HepG2 (cell line): ENCODE results near the gene SFPQ. TPM values are rescaled to one million over a fixed set of nuclear protein-coding genes. Genes with fewer than 3 reads are reported as not detected.

Experiments used
- AGO1 ChIP-seq: fragments of 200-400 bp; formaldehyde crosslinking; IDR thresholded peaks from 2 replicates; pipeline ENCODE4 v1.6.1; 2017; ENCODE audit warnings: mild to moderate bottlenecking, low read depth, low read length, moderate library complexity; ENCODE audit not compliant: poor library complexity, severe bottlenecking
- GABPB1 ChIP-seq: IDR thresholded peaks from 2 replicates; pipeline ENCODE4 v1.6.1; 2016; ENCODE audit warnings: mild to moderate bottlenecking, missing genetic modification reagents, moderate library complexity, missing compliant biosample characterization
- MAZ ChIP-seq, 2 experiments: sonication (generic) in 1 of 2; formaldehyde crosslinking in 1 of 2; IDR thresholded peaks; 2 replicates each; pipeline versions ENCODE4 v1.5.0 to v1.6.1; 2012 to 2020; ENCODE audit warnings: low read depth in 2 of 2, mild to moderate bottlenecking in 2 of 2, borderline replicate concordance in 1 of 2, improper control_type of control experiment in 1 of 2, low read length in 1 of 2, missing genetic modification reagents in 1 of 2, moderate library complexity in 1 of 2
- MYC ChIP-seq: sonication (generic); formaldehyde crosslinking; IDR thresholded peaks from 2 replicates; pipeline ENCODE4 v1.9.0; 2021; ENCODE audit warnings: missing genetic modification reagents, borderline replicate concordance
- REPIN1 ChIP-seq: sonication (generic); formaldehyde crosslinking; IDR thresholded peaks from 2 replicates; pipeline ENCODE4 v1.8.0; 2022; ENCODE audit warnings: missing genetic modification reagents, low read depth, mild to moderate bottlenecking, borderline replicate concordance
- THAP11 ChIP-seq: IDR thresholded peaks from 2 replicates; pipeline ENCODE4 v1.6.1; 2016; ENCODE audit warnings: missing biosample characterization, missing genetic modification reagents
- ZBTB38 ChIP-seq: sonication (generic); formaldehyde crosslinking; IDR thresholded peaks from 2 replicates; pipeline ENCODE4 v1.5.1; 2020; ENCODE audit warnings: mild to moderate bottlenecking, missing genetic modification reagents
- ZFP37 ChIP-seq: sonication (generic); formaldehyde crosslinking; IDR thresholded peaks from 2 replicates; pipeline ENCODE4 v1.4.0; 2020; ENCODE audit warnings: missing genetic modification reagents, borderline replicate concordance
- ZNF224 ChIP-seq: sonication (generic); formaldehyde crosslinking; IDR thresholded peaks from 2 replicates; pipeline ENCODE4 v1.5.0; 2020; ENCODE audit warnings: mild to moderate bottlenecking, missing genetic modification reagents
- ZNF552 ChIP-seq: sonication (generic); formaldehyde crosslinking; IDR thresholded peaks from 2 replicates; pipeline ENCODE4 v1.9.0; 2022; ENCODE audit warnings: missing genetic modification reagents, mild to moderate bottlenecking, borderline replicate concordance
- ZNF674 ChIP-seq: sonication (generic); formaldehyde crosslinking; IDR thresholded peaks from 2 replicates; pipeline ENCODE4 v1.5.0; 2020; ENCODE audit warnings: low read depth, mild to moderate bottlenecking, missing genetic modification reagents
- ZNF703 ChIP-seq: sonication (generic); formaldehyde crosslinking; IDR thresholded peaks from 2 replicates; pipeline ENCODE4 v1.5.1; 2020; ENCODE audit warnings: missing genetic modification reagents, mild to moderate bottlenecking, moderate library complexity, borderline replicate concordance
- ZNF850 ChIP-seq: sonication (generic); formaldehyde crosslinking; conservative IDR thresholded peaks from 2 replicates; pipeline ENCODE4 v1.9.0; 2021; ENCODE audit warnings: mild to moderate bottlenecking, missing genetic modification reagents
- polyA plus RNA-seq, 8 experiments: library from polyadenylated mRNA; depleted of rRNA in 3 of 8; stranded (reverse) in 7 of 8; unstranded in 1 of 8; fragments of >200 nt; fragmentation: Illumina TruSeq in 4 of 8; extraction: Trizol in 4 of 8; gene quantifications; 2 replicates each; pipeline versions ENCODE4 v1.2.1 to v1.2.3, GENCODE V29; 2011 to 2016; ENCODE audit warnings: low read depth in 4 of 8, missing spikeins in 1 of 8, mixed read lengths in 1 of 8; ENCODE audit not compliant: insufficient read depth in 1 of 8
- total RNA-seq, 5 experiments: library from RNA; depleted of rRNA; stranded (reverse); fragments of >200 nt; fragmentation: Illumina TruSeq; extraction: Trizol; gene quantifications; 2 replicates each; pipeline ENCODE4 v1.2.3, GENCODE V29; 2016; ENCODE audit warnings: low read depth in 1 of 5
- TF ChIP-seq, protein P1 (sequence below): sonication (generic); formaldehyde crosslinking; conservative IDR thresholded peaks from 2 replicates; pipeline ENCODE4 v1.4.0; 2020; ENCODE audit warnings: missing genetic modification reagents
- TF ChIP-seq, protein P2 (sequence below): sonication (generic); formaldehyde crosslinking; IDR thresholded peaks from 2 replicates; pipeline ENCODE4 v1.4.0; 2020; ENCODE audit warnings: missing genetic modification reagents, borderline replicate concordance
- TF ChIP-seq, protein P3 (sequence below): sonication (generic); formaldehyde crosslinking; IDR thresholded peaks from 2 replicates; pipeline ENCODE4 v1.5.0; 2020; ENCODE audit warnings: mild to moderate bottlenecking, missing genetic modification reagents, moderate library complexity

The SFPQ gene
- total and polyA plus RNA-seq, 2 of the 13 experiments (the other 11 are each of a cell fraction or from before 2014, with no cell fraction given) = 101 to 292 TPM

DNA sequence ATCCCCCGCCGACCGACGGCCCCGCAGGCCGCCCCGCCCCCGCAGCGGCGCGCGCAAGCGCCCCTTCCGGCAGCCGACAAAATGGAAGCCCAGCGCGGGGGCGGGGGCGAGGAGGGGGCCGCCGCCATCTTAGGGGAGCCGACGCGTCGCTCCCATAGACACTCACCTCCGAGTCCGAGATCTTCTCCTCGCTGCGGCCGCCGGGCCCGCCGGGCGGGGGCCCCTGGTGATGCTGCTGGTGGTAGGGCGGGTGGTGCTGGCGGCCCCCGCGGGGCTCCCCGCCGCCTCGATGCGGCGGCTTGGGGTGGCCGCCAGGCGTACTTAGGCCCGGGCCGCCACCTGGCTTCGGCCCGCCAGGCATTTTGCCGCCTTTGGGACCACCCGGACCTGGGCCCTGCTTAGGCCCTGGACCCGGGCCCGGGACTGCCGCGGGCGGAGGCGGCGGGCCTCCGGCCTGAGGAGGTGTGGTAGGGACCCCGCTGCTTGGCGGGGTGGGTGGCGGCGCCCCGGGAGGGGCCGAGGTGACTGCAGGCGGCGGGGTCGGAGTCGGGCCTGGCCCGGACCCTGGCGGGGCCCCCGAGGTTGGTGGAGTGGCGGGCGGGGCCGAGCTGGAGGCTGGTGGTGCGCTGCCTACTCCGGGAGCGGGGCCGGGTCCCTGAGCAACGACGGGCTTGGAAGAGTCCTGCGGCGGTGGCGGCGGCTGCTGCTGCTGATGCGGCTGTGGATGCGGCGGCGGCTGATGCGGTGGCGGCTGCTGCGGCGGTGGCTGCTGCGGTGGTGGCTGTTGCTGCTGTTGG is 691 bp downstream of the SFPQ start (continued):
- TF ChIP-seq, protein P1, sequence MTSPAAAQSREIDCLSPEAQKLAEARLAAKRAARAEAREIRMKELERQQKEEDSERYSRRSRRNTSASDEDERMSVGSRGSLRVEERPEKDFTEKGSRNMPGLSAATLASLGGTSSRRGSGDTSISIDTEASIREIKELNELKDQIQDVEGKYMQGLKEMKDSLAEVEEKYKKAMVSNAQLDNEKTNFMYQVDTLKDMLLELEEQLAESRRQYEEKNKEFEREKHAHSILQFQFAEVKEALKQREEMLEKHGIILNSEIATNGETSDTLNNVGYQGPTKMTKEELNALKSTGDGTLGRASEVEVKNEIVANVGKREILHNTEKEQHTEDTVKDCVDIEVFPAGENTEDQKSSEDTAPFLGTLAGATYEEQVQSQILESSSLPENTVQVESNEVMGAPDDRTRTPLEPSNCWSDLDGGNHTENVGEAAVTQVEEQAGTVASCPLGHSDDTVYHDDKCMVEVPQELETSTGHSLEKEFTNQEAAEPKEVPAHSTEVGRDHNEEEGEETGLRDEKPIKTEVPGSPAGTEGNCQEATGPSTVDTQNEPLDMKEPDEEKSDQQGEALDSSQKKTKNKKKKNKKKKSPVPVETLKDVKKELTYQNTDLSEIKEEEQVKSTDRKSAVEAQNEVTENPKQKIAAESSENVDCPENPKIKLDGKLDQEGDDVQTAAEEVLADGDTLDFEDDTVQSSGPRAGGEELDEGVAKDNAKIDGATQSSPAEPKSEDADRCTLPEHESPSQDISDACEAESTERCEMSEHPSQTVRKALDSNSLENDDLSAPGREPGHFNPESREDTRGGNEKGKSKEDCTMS (CRISPR knock-in tag) = no peak
- TF ChIP-seq ZFP37 (no peak), ZNF674 (CRISPR knock-in tag) (peak; percentile 1; the same call in 1 of the 2 replicates), AGO1 (no peak), MYC (peak; percentile 40; the same call in 1 of the 2 replicates), GABPB1 (CRISPR knock-in tag) (peak; percentile 72), ZNF224 (CRISPR knock-in tag) (no peak), ZNF850 (CRISPR knock-in tag) (no peak), REPIN1 (CRISPR knock-in tag) (no peak), ZNF552 (CRISPR knock-in tag) (no peak), ZNF703 (CRISPR knock-in tag) (0 out of 2 replicates have a peak, but pooled peaks have one; percentile 46), ZBTB38 (CRISPR knock-in tag) (no peak), THAP11 (peak; percentile 22; the same call in 1 of the 2 replicates), MAZ (IDR thresholded peaks at IDR 0.05; ENCODE audit: borderline replicate concordance, low read depth, low read length) (peak; percentile 98), MAZ (CRISPR knock-in tag; IDR thresholded peaks at IDR 0.05; ENCODE audit: low read depth) (no peak)
- TF ChIP-seq, protein P2, sequence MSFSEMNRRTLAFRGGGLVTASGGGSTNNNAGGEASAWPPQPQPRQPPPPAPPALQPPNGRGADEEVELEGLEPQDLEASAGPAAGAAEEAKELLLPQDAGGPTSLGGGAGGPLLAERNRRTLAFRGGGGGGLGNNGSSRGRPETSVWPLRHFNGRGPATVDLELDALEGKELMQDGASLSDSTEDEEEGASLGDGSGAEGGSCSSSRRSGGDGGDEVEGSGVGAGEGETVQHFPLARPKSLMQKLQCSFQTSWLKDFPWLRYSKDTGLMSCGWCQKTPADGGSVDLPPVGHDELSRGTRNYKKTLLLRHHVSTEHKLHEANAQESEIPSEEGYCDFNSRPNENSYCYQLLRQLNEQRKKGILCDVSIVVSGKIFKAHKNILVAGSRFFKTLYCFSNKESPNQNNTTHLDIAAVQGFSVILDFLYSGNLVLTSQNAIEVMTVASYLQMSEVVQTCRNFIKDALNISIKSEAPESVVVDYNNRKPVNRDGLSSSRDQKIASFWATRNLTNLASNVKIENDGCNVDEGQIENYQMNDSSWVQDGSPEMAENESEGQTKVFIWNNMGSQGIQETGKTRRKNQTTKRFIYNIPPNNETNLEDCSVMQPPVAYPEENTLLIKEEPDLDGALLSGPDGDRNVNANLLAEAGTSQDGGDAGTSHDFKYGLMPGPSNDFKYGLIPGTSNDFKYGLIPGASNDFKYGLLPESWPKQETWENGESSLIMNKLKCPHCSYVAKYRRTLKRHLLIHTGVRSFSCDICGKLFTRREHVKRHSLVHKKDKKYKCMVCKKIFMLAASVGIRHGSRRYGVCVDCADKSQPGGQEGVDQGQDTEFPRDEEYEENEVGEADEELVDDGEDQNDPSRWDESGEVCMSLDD (CRISPR knock-in tag) = no peak
- TF ChIP-seq, protein P3, sequence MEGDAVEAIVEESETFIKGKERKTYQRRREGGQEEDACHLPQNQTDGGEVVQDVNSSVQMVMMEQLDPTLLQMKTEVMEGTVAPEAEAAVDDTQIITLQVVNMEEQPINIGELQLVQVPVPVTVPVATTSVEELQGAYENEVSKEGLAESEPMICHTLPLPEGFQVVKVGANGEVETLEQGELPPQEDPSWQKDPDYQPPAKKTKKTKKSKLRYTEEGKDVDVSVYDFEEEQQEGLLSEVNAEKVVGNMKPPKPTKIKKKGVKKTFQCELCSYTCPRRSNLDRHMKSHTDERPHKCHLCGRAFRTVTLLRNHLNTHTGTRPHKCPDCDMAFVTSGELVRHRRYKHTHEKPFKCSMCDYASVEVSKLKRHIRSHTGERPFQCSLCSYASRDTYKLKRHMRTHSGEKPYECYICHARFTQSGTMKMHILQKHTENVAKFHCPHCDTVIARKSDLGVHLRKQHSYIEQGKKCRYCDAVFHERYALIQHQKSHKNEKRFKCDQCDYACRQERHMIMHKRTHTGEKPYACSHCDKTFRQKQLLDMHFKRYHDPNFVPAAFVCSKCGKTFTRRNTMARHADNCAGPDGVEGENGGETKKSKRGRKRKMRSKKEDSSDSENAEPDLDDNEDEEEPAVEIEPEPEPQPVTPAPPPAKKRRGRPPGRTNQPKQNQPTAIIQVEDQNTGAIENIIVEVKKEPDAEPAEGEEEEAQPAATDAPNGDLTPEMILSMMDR (CRISPR knock-in tag) = 0 out of 2 replicates have a peak, but pooled peaks have one; percentile 31
